GM10266 (cell line): ENCODE results near the gene ASB8.

ENCODE experiments used
- DNase-seq: peaks from one replicate; pipeline ENCODE4 v3.0.0; 2012; ENCODE audit errors: extremely low spot score
- TF ChIP-seq, protein P1 (sequence below): IDR thresholded peaks from 2 replicates; pipeline ENCODE4 v1.5.1; 2012; ENCODE audit warnings: mild to moderate bottlenecking, low read depth; ENCODE audit not compliant: control insufficient read depth, insufficient read depth; ENCODE audit errors: missing control alignments

Gene ASB8

DNA sequence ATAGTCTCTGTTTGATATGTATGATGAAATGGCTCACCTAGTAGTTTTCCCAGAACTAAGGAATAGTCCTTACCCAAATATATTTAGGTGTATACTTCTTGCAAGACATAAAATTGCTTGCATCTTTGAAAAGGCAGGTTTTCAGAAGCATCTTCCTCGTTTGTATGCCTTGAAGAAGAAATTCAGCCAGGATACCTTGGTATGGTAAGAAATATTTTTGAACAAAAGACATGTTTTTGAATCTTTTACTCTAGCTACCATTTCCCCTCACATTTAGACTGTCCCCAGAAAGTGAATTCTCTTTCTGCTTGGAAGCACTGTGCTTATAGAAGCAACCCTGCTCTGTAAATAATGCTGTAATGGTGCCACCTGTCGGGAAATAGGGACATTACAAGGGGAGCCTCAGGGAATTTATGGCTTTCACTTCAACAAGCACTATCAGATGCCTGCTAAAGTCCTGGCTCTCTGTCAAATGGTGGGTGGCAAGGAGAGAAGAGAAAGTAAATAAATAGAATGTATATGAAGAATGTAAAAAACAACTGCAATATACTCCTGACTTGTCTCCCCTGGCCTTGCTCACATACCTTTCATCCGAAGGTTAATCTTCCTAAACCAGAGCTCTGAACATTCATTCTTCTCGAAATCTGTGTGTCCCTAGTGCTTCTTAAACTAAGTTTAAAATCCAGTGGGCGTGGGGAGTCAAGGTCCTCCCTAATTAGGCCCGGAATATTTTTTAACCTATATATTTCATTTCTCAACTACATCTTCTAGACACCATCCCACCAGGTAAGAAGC is 32.2 kb upstream of the ASB8 start:
- peak; percentile 67 for DNase-seq
- TF ChIP-seq, protein P1, sequence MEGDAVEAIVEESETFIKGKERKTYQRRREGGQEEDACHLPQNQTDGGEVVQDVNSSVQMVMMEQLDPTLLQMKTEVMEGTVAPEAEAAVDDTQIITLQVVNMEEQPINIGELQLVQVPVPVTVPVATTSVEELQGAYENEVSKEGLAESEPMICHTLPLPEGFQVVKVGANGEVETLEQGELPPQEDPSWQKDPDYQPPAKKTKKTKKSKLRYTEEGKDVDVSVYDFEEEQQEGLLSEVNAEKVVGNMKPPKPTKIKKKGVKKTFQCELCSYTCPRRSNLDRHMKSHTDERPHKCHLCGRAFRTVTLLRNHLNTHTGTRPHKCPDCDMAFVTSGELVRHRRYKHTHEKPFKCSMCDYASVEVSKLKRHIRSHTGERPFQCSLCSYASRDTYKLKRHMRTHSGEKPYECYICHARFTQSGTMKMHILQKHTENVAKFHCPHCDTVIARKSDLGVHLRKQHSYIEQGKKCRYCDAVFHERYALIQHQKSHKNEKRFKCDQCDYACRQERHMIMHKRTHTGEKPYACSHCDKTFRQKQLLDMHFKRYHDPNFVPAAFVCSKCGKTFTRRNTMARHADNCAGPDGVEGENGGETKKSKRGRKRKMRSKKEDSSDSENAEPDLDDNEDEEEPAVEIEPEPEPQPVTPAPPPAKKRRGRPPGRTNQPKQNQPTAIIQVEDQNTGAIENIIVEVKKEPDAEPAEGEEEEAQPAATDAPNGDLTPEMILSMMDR, result peak; percentile 83

DNA sequence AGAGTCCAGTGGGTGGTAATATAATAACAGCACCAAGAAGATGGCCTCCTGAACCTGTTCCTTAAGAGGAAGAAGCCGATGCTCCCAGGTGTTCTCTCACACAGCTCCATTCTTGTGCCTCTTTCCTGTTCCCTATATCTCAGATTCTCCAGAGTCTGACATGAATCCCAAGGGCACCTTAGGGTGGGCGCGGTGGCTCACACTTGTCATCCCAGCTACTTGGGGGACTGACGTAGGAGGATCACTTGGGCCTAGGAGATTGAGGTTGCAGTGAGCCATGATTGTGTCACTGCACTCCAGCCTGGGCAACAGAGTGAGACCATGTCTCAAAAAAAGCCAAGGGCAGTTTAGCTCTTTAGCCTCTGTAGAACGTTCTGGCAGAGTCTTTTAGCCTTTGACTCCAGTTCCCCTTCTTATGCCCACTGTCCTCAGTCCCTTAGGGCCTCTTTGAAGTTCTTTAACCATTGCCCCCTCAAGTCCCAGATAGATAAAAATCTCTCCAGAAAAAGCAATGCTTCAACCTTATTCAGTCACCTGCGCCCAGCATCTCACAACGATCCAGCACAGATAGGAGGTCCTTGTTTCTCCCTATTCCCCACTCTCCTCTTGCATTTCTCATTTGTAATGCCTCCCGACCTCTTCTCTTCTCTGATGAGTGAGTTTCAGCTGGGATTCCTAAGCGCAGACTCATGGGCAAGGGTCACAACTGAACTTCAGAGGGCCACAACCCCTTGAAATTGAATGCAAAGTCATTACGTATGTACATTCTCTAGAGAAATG is 30.8 kb upstream of the ASB8 start:
- TF ChIP-seq, protein P1, result no peak
- DNase-seq, result no peak

DNA sequence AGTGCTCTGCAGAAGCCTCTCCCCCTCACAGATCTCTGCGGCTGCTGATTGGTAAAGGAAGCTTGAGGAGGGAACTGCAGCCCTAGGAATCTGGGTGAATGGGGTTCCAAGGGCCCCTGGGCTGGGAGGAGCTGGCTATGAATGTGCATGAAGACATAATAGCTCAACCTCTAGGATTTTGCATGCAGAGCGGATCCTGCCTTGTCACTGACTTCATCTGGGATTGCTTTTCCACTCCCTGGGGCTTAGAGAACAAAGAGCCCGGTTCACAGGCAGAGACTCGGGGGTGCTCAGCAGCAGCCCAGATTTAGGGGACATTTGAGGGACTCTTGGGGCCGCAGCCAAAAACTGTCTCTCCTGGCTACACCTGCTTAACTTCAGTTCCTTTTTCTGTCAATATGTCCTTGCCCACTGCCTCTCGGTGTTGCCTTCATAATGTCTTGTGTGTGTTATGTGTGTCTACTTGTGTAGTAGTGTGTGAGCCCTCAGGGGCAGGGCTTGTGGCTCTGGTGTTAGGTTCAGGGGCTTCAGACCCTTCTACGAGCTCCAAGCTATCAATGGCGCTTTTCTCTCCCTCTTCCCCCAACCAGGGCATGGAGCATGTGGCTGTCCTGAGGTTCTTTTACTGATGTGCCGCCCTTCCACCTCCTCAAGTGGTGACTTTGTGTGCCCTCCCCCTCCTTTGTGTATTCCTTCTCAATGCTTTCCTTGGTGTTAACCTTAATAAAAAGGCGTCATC is 28.0 kb upstream of the ASB8 start:
- DNase-seq, result no peak
- TF ChIP-seq, protein P1, result no peak

GRCh38 chr12:48184549-48184922 is 27.2 kb upstream of the ASB8 start:
- TF ChIP-seq, protein P1, result no peak
- DNase-seq, result no peak

GRCh38 chr12:48183876-48184548 is 26.7 kb upstream of the ASB8 start:
- DNase-seq, result no peak
- TF ChIP-seq, protein P1, result no peak

DNA sequence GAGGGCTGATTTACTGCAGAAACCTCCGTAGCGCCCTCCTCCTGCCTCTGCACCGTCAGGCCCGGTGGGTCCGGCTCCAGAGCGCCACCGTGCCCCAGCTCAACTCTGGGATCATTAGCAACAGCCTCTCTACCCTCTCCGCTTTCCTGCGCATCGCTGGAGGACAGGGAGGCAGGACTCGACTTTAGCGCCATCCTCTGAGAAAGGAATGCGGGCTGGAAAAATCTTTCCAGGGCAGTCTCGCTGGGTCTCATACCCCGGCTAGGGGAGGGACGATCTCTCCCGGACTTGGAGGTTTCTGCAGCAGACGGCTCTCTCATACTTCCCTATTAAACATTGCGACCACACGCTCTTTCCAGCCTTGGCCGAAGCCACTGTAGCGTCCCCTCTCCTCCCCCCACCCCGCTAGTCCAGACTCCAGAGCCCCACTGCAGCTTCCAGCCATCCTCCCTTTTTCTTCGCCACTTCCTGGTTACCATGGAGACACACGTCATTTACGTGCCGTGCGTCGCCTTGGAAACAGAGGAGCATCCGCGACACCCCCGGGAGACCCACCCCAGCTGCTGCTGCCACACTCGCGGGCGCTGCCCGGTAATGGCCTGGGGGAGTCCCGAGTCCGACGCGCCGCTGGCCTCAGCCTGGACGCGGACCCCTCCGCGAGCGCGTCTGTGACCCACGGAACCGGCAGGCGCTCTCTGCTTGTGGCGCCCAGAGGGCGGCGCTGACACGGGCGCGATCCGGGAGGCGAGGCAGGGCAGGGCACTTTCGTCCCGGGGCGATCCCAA is 26.0 kb upstream of the ASB8 start, which contains the start of gene CCDC184:
TSS of gene CCDC184 (plus strand) at position 554 of the 785 bp plus-strand sequence. CDS start 479 bp downstream, outside the sequence.
- peak; percentile 80 for DNase-seq
- TF ChIP-seq, protein P1, result peak; percentile 52
